Parathyroid adenoma (tissue), 2 donors: ENCODE measurements around the gene SCUBE2.

Experiments
- H2AFZ ChIP-seq: fragments of 300-600 bp; sonication (generic); one replicate; pipeline ENCODE4 v1.7.0; 2017; ENCODE audit warnings: antibody characterized with exemption, mild to moderate bottlenecking
- H3K27ac ChIP-seq: fragments of 300-600 bp; sonication (generic); one replicate; pipeline ENCODE4 v1.7.0; 2017
- H3K27me3 ChIP-seq: fragments of 300-600 bp; sonication (generic); one replicate; pipeline ENCODE4 v1.7.0; 2017; ENCODE audit warnings: low read length; ENCODE audit not compliant: control insufficient read depth, insufficient read depth
- H3K36me3 ChIP-seq: fragments of 300-600 bp; sonication (generic); one replicate; pipeline ENCODE4 v1.7.0; 2017; ENCODE audit warnings: low read length; ENCODE audit not compliant: control insufficient read depth, insufficient read depth
- H3K4me1 ChIP-seq: fragments of 300-600 bp; sonication (generic); one replicate; pipeline ENCODE4 v1.7.0; 2017; ENCODE audit warnings: control low read depth
- H3K4me2 ChIP-seq: fragments of 300-600 bp; sonication (generic); one replicate; pipeline ENCODE4 v1.7.0; 2017; ENCODE audit warnings: low read length
- H3K4me3 ChIP-seq: fragments of 300-600 bp; sonication (generic); one replicate; pipeline ENCODE4 v1.7.0; 2017; ENCODE audit warnings: low read depth, low read length
- H3K79me2 ChIP-seq: fragments of 300-600 bp; sonication (generic); one replicate; pipeline ENCODE4 v1.7.0; 2017; ENCODE audit warnings: control low read depth
- H3K9ac ChIP-seq: fragments of 300-600 bp; sonication (generic); one replicate; pipeline ENCODE4 v1.7.0; 2017; ENCODE audit warnings: mild to moderate bottlenecking
- H3K9me3 ChIP-seq: fragments of 300-600 bp; sonication (generic); one replicate; pipeline ENCODE4 v1.7.0; 2017; ENCODE audit warnings: low read length; ENCODE audit not compliant: control insufficient read depth
- TF ChIP-seq, protein P1 (sequence below): fragments of 300-600 bp; sonication (generic); IDR thresholded peaks from one replicate; pipeline ENCODE4 v1.7.0; 2017; ENCODE audit warnings: antibody characterized with exemption, mild to moderate bottlenecking
- donor health status: primary hyperparathyroidism.

Gene SCUBE2

DNA sequence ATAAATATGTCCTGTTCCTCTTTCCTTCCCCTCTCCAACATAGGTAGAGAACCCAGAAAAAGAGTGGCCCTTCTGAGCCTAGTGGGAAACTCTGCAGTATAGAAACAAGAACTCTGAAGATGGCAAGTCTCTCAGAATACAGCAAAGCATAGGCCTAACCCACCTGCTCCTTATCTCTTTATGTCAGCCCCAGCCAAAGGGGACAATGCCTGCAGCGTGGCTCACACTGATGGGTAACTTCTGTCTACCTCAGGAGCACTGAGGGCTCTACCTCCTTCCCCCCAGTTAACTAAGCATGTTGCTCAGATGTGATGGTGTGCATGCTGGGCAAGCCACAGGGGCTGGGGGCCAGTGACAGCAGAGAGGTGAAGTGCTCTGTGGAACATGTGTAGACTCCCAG lies 82.7 kb downstream of the SCUBE2 start:
- Histone ChIP-seq H3K9ac (no peak overlapping the region), H3K4me2 (no peak overlapping the region), H3K27me3 (no peaks in the 10 kb centered on the region), H3K9me3 (no peaks in the 10 kb centered on the region), H3K79me2 (no peaks in the 10 kb centered on the region), H3K27ac (no peak overlapping the region), H2AFZ (no peak overlapping the region), H3K36me3 (no peaks in the 10 kb centered on the region), H3K4me1 (no peaks in the 10 kb centered on the region), H3K4me3 (no peak overlapping the region)
- TF ChIP-seq, protein P1, sequence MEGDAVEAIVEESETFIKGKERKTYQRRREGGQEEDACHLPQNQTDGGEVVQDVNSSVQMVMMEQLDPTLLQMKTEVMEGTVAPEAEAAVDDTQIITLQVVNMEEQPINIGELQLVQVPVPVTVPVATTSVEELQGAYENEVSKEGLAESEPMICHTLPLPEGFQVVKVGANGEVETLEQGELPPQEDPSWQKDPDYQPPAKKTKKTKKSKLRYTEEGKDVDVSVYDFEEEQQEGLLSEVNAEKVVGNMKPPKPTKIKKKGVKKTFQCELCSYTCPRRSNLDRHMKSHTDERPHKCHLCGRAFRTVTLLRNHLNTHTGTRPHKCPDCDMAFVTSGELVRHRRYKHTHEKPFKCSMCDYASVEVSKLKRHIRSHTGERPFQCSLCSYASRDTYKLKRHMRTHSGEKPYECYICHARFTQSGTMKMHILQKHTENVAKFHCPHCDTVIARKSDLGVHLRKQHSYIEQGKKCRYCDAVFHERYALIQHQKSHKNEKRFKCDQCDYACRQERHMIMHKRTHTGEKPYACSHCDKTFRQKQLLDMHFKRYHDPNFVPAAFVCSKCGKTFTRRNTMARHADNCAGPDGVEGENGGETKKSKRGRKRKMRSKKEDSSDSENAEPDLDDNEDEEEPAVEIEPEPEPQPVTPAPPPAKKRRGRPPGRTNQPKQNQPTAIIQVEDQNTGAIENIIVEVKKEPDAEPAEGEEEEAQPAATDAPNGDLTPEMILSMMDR = no peak

DNA sequence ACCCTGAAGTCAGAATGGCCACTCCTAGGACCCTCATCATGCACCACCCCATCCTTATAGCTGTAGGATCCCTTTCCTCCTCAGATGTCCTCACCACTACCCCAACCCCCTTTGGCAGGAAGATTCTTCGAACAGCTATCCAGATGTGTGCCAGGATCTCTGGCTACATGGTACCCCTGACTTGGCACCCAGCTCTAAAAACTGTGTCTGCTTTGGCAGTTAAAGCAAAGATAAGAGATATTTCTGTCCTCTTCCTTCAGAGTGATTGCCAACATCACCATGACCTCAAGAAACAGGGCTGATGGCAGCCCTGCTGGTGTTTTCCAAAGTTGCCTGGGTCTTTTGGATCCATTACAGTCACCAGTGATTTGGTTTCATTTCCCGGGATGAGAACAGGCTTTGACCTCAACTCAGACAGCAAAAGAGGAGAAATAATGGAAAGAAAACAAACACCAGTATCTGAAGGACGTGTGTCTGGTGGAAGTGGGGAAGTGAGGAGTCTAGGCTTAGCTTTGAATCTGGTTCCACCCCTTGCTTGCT lies 83.3 kb downstream of the SCUBE2 start:
- Histone ChIP-seq H3K4me3 (no peak overlapping the region), H3K9me3 (no peaks in the 10 kb centered on the region), H3K9ac (no peak overlapping the region), H3K27me3 (no peaks in the 10 kb centered on the region), H3K27ac (no peak overlapping the region), H3K4me2 (no peak overlapping the region), H3K4me1 (no peaks in the 10 kb centered on the region), H2AFZ (no peak overlapping the region), H3K36me3 (no peaks in the 10 kb centered on the region), H3K79me2 (no peaks in the 10 kb centered on the region)
- TF ChIP-seq, protein P1 = no peak

DNA sequence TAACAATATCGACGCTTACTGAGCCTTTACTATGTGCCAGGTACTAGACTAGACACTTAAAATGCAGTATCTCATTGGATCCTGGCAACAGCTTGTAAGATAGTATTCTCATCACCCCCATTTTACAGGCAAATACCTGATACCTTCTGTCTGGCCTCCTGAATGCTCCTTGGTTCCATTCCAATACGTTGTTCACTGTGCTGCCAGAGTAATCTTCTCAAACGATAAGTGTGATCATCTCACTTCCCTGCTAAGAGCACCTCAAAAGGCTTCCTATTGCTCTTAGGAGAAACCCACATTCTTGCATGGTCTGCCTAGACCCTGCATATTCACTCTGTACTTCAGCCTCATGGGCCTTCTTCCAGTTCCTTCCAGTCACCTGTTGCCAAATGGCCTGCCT lies 86.3 kb downstream of the SCUBE2 start:
- TF ChIP-seq, protein P1 = no peak
- Histone ChIP-seq H3K27ac (no peak overlapping the region), H3K4me1 (no peaks in the 10 kb centered on the region), H3K27me3 (no peaks in the 10 kb centered on the region), H2AFZ (no peak overlapping the region), H3K9me3 (no peaks in the 10 kb centered on the region), H3K4me3 (no peak overlapping the region), H3K36me3 (no peaks in the 10 kb centered on the region), H3K79me2 (no peaks in the 10 kb centered on the region), H3K9ac (no peak overlapping the region), H3K4me2 (no peak overlapping the region)

DNA sequence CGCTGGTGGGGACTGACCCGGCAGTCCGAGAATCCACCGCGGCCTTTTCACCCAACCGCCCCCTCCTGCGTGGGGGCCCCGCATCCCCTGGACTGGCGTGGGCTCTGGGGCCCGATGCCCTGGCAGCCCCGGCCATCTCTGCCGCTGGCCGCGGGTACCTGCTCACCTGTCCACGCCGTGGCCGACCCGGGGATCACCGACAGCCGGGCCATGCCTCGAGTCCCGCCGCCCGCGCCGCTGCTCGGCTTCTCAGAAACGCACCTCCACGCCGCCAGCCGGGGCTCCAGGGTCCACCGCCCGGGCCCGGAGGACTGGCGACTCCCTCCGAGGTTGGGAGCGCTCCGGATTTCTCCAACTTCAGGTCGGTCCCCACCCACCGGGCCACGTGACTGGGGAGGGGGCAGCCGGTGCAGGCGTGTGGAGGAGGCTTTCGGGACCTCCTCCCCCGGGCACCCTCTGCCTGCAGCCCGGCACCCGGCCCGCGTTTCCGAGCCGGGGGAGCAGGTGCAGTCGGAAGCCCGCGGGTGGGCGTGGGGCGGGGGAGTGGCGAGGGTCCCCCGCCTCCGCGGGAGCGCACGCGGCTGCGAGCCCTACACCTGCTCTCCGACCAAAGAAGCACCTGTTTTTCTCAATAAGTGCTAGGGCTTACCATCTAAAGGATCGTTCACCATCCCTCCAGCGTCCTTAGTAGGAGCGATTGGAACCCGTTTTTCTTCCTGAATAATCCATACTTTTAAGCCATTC lies 87.0 kb downstream of the SCUBE2 start:
- Histone ChIP-seq H3K4me1 (no peaks in the 10 kb centered on the region), H3K4me2 (peak overlapping the region; percentile 58), H3K9ac (no peak overlapping the region), H3K27me3 (no peaks in the 10 kb centered on the region), H3K79me2 (no peaks in the 10 kb centered on the region), H3K36me3 (no peaks in the 10 kb centered on the region), H3K9me3 (no peaks in the 10 kb centered on the region), H2AFZ (peak overlapping the region; percentile 89), H3K4me3 (peak overlapping the region; percentile 16), H3K27ac (no peak overlapping the region)
- TF ChIP-seq, protein P1 = no peak
